ENCODE results near the gene RPL27A.

DNA sequence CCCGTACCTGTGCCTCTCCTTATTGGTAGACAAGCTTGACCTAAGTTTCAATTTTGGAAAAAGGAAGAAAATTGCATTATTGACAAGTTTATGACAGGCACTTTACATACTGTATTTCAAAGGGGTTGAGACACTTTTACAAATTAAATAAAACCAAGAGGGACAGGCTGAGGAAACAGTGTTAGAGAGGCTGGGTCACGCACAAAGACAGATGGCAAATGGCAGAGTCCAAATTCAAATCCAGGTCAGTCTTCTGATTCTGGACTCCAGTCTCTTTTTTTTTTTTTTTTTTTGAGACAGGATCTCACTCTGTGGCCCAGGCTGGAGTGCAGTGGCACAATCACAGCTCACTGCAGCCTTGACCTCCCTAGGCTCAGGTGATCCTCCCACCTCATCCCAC, 10.2 kb upstream of the RPL27A start:
- TF ChIP-seq CEBPB (IDR thresholded peaks at IDR 0.05; ENCODE audit: low read depth, low read length) (no peak), CHD2 (IDR thresholded peaks at IDR 0.05; ENCODE audit: low read length) (no peak), YY1 (IDR thresholded peaks at IDR 0.05; ENCODE audit: low read depth, low read length) (no peak), RFX5 (IDR thresholded peaks at IDR 0.05; ENCODE audit: borderline replicate concordance, low read depth, low read length) (no peak), EZH2 (IDR thresholded peaks at IDR 0.05; ENCODE audit: low read depth, low read length, severe bottlenecking) (no peak), CTCF (IDR thresholded peaks at IDR 0.05; ENCODE audit: control extremely low read depth in 1 of 3, insufficient read depth in 1 of 3, low read depth in 1 of 3, low read length in 3 of 3) (no peak), EP300 (IDR thresholded peaks at IDR 0.05; ENCODE audit: borderline replicate concordance in 1 of 2, low read depth in 2 of 2, low read length in 2 of 2) (no peak), TAF1 (IDR thresholded peaks at IDR 0.05; ENCODE audit: low read depth, low read length) (no peak), JUND (IDR thresholded peaks at IDR 0.05; ENCODE audit: low read length) (no peak), CHD1 (IDR thresholded peaks at IDR 0.05; ENCODE audit: low read depth, low read length) (no peak), POLR2A (IDR thresholded peaks at IDR 0.05; ENCODE audit: control extremely low read depth in 1 of 2, low read depth in 2 of 2, low read length in 2 of 2) (no peak), HDAC2 (IDR thresholded peaks at IDR 0.05; ENCODE audit: borderline replicate concordance in 1 of 2, low read depth in 2 of 2, low read length in 2 of 2) (no peak)

All from H1 (cell line).